Motor neuron (in vitro differentiated cells): ENCODE data around the gene CYP2C8. TPM values are rescaled to one million over a fixed set of nuclear protein-coding genes. Genes with fewer than 3 reads are reported as not detected.
"Not testable (repeated sequence)": the region's sequence is repeated elsewhere in the genome, so short reads cannot be mapped to it uniquely, and the experiment has no call there.

Source experiments
- ATAC-seq, 8 experiments: fragments of 200-7000 bp; cut with Tn5 transposase; replicated peaks in 6 of 8; 2 replicates each; pipeline ENCODE4 v1.8.0; 2021; ENCODE audit warnings: mild to moderate bottlenecking in 8 of 8, moderate library complexity in 8 of 8
- H3K27ac ChIP-seq, 2 donors: fragments of 250-450 bp; sonication (Bioruptor Pico); 2 replicates each; pipeline ENCODE4 v1.9.0; 2021; ENCODE audit warnings: antibody characterized with exemption in 2 of 2, mild to moderate bottlenecking in 2 of 2, moderate library complexity in 1 of 2
- H3K4me1 ChIP-seq, 2 donors: fragments of 250-450 bp; sonication (Bioruptor Pico); replicated peaks in 1 of 2; 2 replicates each; pipeline ENCODE4 v1.6.1; 2021; ENCODE audit warnings: antibody characterized with exemption in 2 of 2, mild to moderate bottlenecking in 2 of 2, moderate library complexity in 1 of 2
- H3K4me3 ChIP-seq, 5 donors: fragments of 250-450 bp; sonication (Bioruptor Pico); 2 replicates each; pipeline ENCODE4 v1.9.0; 2021; ENCODE audit warnings: antibody characterized with exemption in 5 of 5, mild to moderate bottlenecking in 5 of 5, moderate library complexity in 4 of 5
- WGBS, 10 experiments: fragments of 450-650 bp; shearing (Covaris generic); methylation state at CpG; one replicate each; pipeline ENCODE4 v1.0.0; 2022; 5-methylcytosine and 5-hydroxymethylcytosine counted together
- in situ Hi-C, 9 experiments: fragments of 400-800 bp; cut with MboI; loops; one replicate each; pipeline ENCODE4 v1.15.0; 2021; ENCODE audit warnings: low sequenced_read_pairs in 9 of 9, low pct_unique_long_range_greater_than_20kb in 2 of 9; ENCODE audit not compliant: unreplicated experiment in 9 of 9
- total RNA-seq, 8 experiments: library from RNA; unstranded; fragments of 300-600 nt; gene quantifications; 2 replicates each; pipeline versions ENCODE4 v1.2.3 to v1.2.4, GENCODE V29; 2022

The CYP2C8 gene
- under 1 TPM in 2 of 8 experiments, not detected in 6; 0.14 to 0.33 TPM for total RNA-seq

DNA sequence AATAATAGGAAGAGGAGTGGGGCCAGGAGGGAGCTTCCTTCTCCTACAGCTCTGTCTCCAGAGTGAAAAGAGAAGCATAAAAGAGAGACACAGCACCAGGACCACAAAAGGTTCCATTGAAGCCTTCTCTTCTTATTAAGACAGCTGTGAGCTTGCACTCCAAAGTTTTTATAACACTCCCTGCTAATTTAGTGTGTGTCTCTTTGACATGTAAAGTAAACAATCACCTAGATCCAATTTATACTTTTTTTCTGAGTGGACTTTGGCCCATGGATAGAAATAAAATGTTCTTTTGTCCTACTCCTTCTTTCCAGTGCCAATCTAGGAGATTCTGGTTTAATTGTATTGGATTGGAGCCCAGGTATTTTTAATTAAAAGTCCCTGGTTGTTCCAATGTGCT lies at the start of gene CYP2C8:
Gene CYP2C8 (minus strand): TSS at position 212 of the 400 bp plus-strand sequence. CDS start 95 bp downstream, at position 117.
- Histone ChIP-seq H3K4me3 (no peak within 1 kb of the TSS), H3K4me1 (no peaks in the 10 kb centered on the region), H3K27ac (no peak within 1 kb of the TSS)
- in situ Hi-C loops, result no loop called here
- no peak for ATAC-seq

DNA sequence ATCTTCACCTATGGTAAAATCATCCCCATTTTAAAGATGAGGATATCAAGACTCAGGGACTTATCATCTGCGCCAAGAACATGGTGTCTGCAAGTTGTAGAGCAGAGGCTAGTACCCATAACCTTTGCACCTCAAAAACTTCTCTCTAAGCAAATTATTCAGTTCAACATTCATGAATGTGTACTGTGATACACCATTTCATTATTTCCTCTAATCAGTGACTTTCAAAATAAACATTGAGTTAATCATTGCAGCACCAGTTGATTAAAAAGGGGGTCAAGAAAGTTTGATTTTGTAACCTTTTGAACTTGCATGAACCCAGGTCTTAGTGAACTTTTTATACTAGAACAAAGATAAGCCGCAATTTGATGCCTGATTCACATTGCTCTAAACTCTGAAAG lies 47.6 kb upstream of the CYP2C8 start:
- WGBS, 10 experiments, result 0 to 100% (median 38%) methylated on average over 1 to 2 of the region's 2 CpGs; no CpG with 5 or more reads in 1 of the 10 experiments
- no peaks in the 10 kb centered on the region for H3K4me1 ChIP-seq
- ATAC-seq, result no peak
- in situ Hi-C loops, result no loop called here
- H3K4me3 ChIP-seq, result no peak overlapping the region
- H3K27ac ChIP-seq, result no peak overlapping the region

DNA sequence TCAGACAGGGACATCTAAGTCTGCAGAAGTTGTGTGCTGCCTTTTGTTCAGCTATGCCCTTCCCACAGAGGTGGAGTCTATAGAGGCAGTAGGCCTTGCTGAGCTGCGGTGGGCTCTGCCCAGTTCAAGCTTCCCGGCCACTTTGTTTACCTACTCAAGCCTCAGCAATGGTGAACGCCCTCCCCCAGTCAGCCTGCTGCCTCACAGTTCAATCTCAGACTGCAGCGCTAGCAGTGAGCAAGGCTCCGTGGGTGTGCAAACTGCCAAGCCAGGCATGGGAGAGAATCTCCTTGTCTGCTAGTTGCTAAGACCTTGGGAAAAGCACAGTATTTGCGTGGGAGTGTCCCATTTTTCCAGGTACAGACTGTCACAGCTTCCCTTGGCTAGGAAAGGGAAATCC lies 41.5 kb upstream of the CYP2C8 start:
- in situ Hi-C loops, ATAC-seq: not testable (repeated sequence)
- 0 to 73% (median 33%) methylated on average over 1 to 5 of the region's 6 CpGs; no CpG with 5 or more reads in 5 of the 10 experiments for WGBS, 10 experiments

DNA sequence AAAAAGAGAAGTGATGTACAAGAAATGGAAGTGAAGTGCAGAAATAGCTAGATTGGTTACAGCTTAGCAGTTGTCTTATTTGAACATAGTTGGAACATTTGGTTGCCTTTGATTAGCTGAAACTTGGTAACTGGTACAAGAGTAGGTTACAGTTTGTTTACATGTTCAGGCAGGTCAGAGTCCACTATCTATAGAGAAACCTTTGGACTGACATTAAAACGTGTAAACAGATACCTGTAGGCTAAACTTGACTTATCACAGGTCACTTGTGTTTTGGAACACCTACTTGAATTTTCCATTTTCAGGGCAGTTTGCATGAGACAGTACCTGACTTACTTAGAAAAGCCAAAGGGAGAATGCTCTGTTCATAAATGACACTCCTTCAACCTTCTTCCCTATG lies 28.5 kb upstream of the CYP2C8 start:
- in situ Hi-C loops, result no loop called here
- 0 to 100% (median 31%) methylated on average over 1 of the region's 1 CpG; no CpG with 5 or more reads in 2 of the 10 experiments for WGBS, 10 experiments
- Histone ChIP-seq H3K27ac (no peak overlapping the region), H3K4me1 (no peaks in the 10 kb centered on the region), H3K4me3 (no peak overlapping the region)
- no peak for ATAC-seq

More for the DNA sequence above, 41.5 kb upstream of the CYP2C8 start:
- H3K4me3 ChIP-seq, H3K4me1 ChIP-seq, H3K27ac ChIP-seq: not testable (repeated sequence)

DNA sequence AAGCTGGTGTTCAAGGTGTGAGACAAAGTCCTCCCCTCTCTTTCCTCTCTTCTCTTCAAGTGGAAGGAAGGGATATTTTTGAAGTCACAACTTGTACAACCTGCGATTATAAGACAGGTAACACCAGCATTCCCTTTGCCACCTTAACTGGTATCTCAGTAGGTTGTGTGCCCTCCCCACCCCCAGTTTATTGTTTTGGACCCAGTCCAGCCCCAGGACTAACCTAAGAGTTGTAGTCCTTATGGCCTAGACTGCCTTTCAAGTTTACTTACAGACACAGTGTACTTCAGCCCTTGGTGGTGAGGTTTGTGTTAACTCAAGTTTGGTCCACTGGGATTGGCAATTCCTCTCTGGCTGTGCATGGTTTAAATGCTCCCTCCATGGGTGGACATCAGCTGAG lies 26.8 kb upstream of the CYP2C8 start:
- in situ Hi-C loops, result no loop called here
- WGBS, 10 experiments, result 0 to 100% (median 60%) methylated on average over 1 of the region's 1 CpG; no CpG with 5 or more reads in 6 of the 10 experiments
- no peak for ATAC-seq

DNA sequence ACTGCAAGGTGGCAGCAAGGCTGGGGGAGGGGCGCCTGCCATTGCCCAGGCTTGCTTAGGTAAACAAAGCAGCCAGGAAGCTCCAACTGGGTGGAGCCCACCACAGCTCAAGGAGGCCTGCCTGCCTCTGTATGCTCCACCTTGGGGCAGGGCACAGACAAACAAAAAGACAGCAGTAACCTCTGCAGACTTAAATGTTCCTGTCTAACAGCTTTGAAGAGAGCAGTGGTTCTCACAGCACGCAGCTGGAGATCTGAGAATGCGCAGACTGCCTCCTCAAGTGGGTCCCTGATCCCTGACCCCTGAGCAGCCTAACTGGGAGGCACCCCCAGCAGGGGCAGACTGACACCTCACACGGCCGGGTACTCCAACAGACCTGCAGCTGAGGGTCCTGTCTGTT lies 10.3 kb upstream of the CYP2C8 start:
- H3K27ac ChIP-seq, H3K4me3 ChIP-seq, H3K4me1 ChIP-seq, ATAC-seq, in situ Hi-C loops: not testable (repeated sequence)
- WGBS, 10 experiments, result no CpG with 5 or more reads among the region's 5 CpGs

More for the DNA sequence above, 26.8 kb upstream of the CYP2C8 start:
- Histone ChIP-seq H3K27ac (no peak overlapping the region), H3K4me1 (no peaks in the 10 kb centered on the region), H3K4me3 (no peak overlapping the region)

DNA sequence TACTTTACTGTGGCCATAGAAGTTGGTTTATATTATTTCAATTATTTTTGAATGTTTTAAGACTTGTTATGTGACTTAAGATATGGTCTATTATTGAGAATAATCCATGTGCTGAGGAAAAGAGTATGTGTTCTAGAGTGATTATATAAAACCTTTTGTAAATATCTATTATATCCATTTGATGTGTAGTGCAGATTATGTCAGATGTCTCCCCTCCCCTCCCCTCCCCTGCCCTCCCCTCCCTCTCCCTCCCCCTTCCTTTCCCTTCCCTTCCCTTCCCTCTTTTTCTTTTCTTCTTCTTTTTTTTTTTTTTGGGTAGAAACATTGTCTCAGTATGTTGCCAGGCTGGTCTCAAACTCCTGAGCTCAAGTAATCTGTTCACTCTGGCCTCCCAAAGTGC lies 8.3 kb upstream of the CYP2C8 start:
- ATAC-seq, result no peak
- Histone ChIP-seq H3K4me3 (no peak overlapping the region), H3K4me1 (no peaks in the 10 kb centered on the region), H3K27ac (no peak overlapping the region)
- in situ Hi-C loops, result no loop called here

DNA sequence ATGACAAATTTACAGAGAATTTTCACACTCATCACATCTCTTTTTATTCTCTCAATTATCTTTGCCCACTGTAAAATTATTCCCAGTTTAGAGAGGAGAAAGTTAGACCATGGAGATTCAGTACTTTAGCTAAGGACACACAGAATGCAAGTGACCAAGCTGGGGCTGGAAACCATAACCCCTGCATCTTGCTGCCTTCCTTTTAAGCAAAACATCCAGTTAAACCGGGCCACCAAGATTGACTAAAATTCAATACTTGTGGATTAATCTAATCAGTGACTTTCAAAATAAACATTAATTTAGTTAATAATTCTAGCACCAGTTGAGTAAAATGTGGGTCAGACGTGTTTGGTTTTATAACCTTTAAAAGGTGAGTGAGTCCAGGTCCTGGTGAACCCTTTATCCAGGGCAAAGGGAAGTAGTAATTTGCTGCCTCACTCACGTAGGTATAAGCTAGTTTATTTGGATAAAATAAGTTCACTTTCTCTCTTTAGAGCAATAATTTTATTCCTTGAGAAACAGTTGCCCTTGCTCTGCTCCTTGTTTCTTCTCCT lies 1.9 kb upstream of the CYP2C8 start:
- in situ Hi-C loops, result no loop called here
- WGBS, 10 experiments, result 0 to 72% (median 0%) methylated on average over 2 to 3 of the region's 3 CpGs; no CpG with 5 or more reads in 4 of the 10 experiments

DNA sequence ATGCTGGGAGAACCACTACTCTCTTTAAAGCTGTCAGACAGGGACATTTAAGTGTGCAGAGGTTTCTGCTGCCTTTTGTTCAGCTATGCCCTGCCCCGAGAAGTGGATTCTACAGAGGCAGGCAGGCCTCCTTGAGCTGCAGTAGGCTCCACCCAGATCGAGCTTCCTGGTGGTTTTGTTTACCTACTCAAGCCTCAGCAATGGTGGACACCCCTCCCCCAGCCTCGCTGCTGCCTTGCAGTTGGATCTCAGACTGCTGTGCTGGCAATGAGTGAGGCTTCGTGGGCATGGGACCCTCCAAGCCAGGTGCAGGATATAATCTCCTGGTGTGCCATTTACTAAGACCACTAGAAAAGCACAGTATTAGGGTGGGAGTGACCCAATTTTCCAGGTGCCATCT lies 5.2 kb downstream of the CYP2C8 start:
- ATAC-seq, H3K4me1 ChIP-seq, H3K4me3 ChIP-seq, H3K27ac ChIP-seq, in situ Hi-C loops: not testable (repeated sequence)
- WGBS, 10 experiments, result 0 to 57% methylated on average over 1 to 2 of the region's 4 CpGs; no CpG with 5 or more reads in 8 of the 10 experiments

More for the DNA sequence above, 1.9 kb upstream of the CYP2C8 start:
- no peak for ATAC-seq
- Histone ChIP-seq H3K27ac (no peak overlapping the region), H3K4me1 (no peaks in the 10 kb centered on the region), H3K4me3 (no peak overlapping the region)

DNA sequence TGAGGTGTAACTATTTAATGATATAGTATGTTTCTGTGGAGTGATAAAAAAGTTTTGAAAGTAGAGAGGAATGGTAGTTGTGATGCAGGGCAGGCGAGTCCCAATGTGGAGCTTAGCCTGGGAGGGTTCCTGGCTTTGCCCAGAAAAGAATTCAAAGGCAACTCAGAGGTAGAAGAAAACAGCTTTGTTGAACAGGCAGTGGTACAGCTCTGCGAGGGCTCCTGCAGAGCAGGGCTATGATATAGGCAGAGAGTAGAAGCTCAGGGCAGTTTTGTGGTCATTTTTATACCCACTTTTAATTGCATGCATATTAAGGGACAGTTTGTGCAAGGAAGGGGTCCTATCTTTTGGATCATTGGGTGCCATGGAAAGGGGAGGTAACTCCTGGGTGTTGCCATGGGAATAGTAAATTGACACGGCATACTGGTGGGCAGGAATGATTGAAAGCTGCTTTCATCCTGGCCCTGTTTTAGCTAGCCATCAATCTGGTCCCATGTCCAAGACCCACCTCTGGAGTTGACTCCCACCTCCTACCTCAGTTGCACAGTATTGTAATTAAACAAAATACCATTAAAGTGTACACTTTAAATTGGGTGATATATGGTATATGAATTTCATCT lies 12.4 kb downstream of the CYP2C8 start:
- ATAC-seq, result no peak
- 0 to 86% (median 40%) methylated on average over 1 to 3 of the region's 3 CpGs; no CpG with 5 or more reads in 1 of the 10 experiments for WGBS, 10 experiments
- in situ Hi-C loops, result no loop called here
- H3K4me3 ChIP-seq, result no peak overlapping the region
- H3K27ac ChIP-seq, result no peak overlapping the region
- no peaks in the 10 kb centered on the region for H3K4me1 ChIP-seq

DNA sequence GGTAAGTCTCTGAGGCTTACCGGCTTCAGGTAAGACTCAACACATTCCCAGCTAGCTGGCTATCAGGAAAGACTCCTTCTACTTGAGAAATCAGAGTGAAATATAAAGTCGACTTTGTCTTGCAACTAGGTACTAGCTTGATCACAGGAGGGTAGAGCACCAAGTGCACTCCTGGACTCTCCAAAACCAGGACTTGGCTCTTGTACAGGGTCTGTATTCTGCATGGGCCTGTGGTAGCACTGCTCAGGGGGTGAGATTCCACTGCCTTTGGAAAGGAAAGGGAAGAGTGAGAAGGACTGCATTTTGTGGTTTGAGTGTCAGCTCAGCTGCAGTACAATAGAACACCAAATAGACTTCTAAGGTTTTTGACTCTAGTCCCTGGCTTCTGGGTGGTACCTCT lies 19.4 kb downstream of the CYP2C8 start:
- Histone ChIP-seq H3K27ac (no peak overlapping the region), H3K4me1 (no peaks in the 10 kb centered on the region), H3K4me3 (no peak overlapping the region)
- 0 to 80% (median 50%) methylated on average over 1 to 2 of the region's 2 CpGs; no CpG with 5 or more reads in 4 of the 10 experiments for WGBS, 10 experiments
- no peak for ATAC-seq
- in situ Hi-C loops, result no loop called here

DNA sequence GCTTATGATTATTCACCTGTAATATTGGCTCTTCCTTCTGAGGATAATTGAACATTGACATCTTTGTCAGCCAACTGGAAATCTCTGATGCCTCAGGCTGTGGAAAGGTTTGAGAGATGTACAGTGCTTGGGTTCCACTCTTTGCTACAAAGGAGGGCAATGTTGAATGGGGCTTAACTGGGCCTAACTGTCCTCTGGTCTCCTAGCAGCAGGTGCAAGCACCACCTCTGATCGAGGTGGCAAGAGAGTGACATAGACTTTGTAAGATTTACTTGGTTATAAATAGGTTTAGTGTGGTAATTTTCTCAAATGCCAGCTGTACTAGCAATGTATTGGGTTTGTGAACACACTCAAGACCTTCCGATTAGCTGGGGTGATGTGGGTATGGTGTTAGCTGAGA lies 21.1 kb downstream of the CYP2C8 start:
- in situ Hi-C loops, result no loop called here
- Histone ChIP-seq H3K4me1 (no peaks in the 10 kb centered on the region), H3K27ac (no peak overlapping the region), H3K4me3 (no peak overlapping the region)
- no peak for ATAC-seq
- WGBS, 10 experiments, result 0 to 84% (median 40%) methylated on average over 1 to 2 of the region's 2 CpGs; no CpG with 5 or more reads in 5 of the 10 experiments

DNA sequence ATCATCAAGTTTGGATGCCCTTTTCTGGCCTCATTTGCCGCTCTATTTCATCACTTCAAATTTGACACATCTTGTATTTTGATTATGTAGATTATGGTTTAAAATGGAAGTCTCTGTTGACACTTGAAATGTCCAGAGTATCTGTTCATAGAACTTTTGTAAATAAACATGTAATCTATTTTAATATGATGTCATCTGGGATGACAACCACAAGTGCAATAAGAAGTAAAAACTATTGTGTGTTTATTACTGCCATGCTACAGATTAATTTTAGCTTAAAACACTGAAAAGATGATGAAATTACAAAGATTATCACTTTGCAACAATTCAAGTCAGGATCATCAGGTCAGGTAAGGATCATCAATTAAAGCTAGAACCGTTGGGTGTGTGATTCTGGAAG lies 30.0 kb downstream of the CYP2C8 start:
- WGBS, 10 experiments, result 0 to 100% (median 69%) methylated on average over 1 to 2 of the region's 2 CpGs
- no peak overlapping the region for H3K4me3 ChIP-seq
- H3K4me1 ChIP-seq, result peaks cover 0 to 14% of the 10 kb centered on the region in 2 donors
- no peak for ATAC-seq
- H3K27ac ChIP-seq, result no peak overlapping the region
- in situ Hi-C loops, result no loop called here
